GM12892 (cell line): ENCODE data around the gene UCK2.

ENCODE experiments used
- POLR2A ChIP-seq: IDR thresholded peaks from 2 replicates; pipeline ENCODE4 v1.6.1; 2011; ENCODE audit warnings: low read depth, low read length, control low read depth
- POLR2AphosphoS5 ChIP-seq: IDR thresholded peaks from 2 replicates; pipeline ENCODE4 v1.6.1; 2011; ENCODE audit warnings: low read depth, low read length, control low read depth
- TAF1 ChIP-seq: IDR thresholded peaks from 2 replicates; pipeline ENCODE4 v1.6.1; 2011; ENCODE audit warnings: low read depth, mild to moderate bottlenecking, control low read depth, low read length, borderline replicate concordance

DNA sequence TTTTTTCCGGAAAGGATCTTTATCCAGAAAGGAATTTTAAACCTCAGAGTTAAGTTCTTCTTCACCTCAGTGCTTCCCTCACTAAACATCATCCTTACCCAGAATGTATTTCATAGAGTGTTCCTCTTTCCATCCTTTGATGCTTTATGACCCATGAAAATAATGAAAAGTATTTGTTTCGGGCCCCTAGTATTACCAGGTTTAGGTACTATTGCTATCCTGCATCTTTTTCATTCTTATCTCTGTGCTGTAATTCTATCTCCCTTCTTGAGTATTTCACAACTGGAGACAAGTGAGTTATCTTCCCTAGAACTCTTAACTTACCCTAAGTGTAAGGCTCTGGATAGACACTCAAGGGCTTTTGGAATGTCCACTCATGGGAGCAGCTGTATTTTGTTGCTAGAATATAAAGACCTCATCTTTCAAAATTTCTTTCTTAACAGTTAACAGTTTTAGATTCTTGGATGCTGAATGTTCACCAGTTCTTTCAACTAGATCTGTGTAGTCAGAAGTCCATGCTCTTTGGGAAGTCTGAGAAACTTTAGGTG lies 26.2 kb downstream of the UCK2 start:
- no peak for TF ChIP-seq POLR2A
- TF ChIP-seq POLR2AphosphoS5 = no peak
- TF ChIP-seq TAF1 = no peak
